ENCODE data around the gene MEGF10.
"Not testable (repeated sequence)": the region's sequence is repeated elsewhere in the genome, so short reads cannot be mapped to it uniquely, and the experiment has no call there.

MEGF10 gene

GRCh38 chr5:127296894-127297293, 6.3 kb downstream of the MEGF10 start:
- not testable (repeated sequence) for H3K27ac ChIP-seq (ENCODE audit: low read depth, low read length); H3K36me3 ChIP-seq (ENCODE audit: control insufficient read depth in 5 of 5, insufficient read depth in 5 of 5, low read length in 5 of 5); H3K27me3 ChIP-seq (ENCODE audit: control insufficient read depth in 5 of 5, insufficient read depth in 4 of 5, low read length in 5 of 5); H3K9ac ChIP-seq (ENCODE audit: low read length in 5 of 5); H3K9me3 ChIP-seq (ENCODE audit: control insufficient read depth in 5 of 5, low read length in 5 of 5); H3K4me3 ChIP-seq (ENCODE audit: low read depth in 1 of 5, low read length in 5 of 5); H3K4me1 ChIP-seq (ENCODE audit: control insufficient read depth in 5 of 5, insufficient read depth in 5 of 5, low read length in 5 of 5)

DNA sequence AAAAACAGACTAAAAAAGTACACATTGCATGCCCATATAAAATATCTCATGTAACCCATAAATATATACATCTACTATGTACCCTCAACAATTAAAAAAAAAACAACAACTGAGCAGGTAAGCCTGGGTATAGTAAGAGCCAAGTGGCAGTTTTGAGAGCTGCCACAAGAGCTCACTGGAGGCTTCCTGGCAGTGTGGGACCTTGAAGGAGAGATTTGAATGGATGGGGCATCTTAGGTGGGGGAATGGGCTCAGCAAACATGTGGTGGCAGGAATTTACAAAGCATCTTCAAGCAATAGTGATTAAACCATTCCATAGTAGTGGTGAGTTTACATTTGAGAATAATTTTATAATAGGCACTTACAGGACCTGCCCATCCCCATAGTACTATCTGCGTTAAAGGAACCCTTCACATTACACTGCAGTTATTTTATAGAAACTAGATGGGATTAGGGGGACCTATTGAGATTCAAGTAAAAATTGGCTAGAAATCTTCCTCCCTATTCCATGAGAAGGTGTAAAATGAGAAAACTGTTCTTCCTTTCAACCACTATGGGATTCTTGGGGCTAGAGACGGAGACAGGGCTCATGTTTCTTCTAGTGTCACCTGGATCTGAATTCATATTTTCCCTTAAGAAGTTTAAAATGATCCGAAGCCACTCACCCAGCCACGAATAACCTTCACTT, 6.9 kb downstream of the MEGF10 start:
- Histone ChIP-seq H3K4me1 (ENCODE audit: control insufficient read depth in 5 of 5, insufficient read depth in 5 of 5, low read length in 5 of 5) (no peaks in the 10 kb centered on the region), H3K9me3 (ENCODE audit: control insufficient read depth in 5 of 5, low read length in 5 of 5) (no peaks in the 10 kb centered on the region), H3K9ac (ENCODE audit: low read length in 5 of 5) (no peak overlapping the region), H3K27me3 (ENCODE audit: control insufficient read depth in 5 of 5, insufficient read depth in 4 of 5, low read length in 5 of 5) (peaks cover 0 to 3% (median 0%) of the 10 kb centered on the region in 5 donors), H3K36me3 (ENCODE audit: control insufficient read depth in 5 of 5, insufficient read depth in 5 of 5, low read length in 5 of 5) (no peaks in the 10 kb centered on the region), H3K27ac (ENCODE audit: low read depth, low read length) (no peak overlapping the region), H3K4me3 (ENCODE audit: low read depth in 1 of 5, low read length in 5 of 5) (no peak overlapping the region)

GRCh38 chr5:127298036-127298429, 7.4 kb downstream of the MEGF10 start:
- H3K27ac ChIP-seq (ENCODE audit: low read depth, low read length) = no peak overlapping the region
- no peaks in the 10 kb centered on the region for H3K4me1 ChIP-seq (ENCODE audit: control insufficient read depth in 5 of 5, insufficient read depth in 5 of 5, low read length in 5 of 5)
- H3K36me3 ChIP-seq (ENCODE audit: control insufficient read depth in 5 of 5, insufficient read depth in 5 of 5, low read length in 5 of 5) = no peaks in the 10 kb centered on the region
- H3K27me3 ChIP-seq (ENCODE audit: control insufficient read depth in 5 of 5, insufficient read depth in 4 of 5, low read length in 5 of 5) = peaks cover 0 to 3% (median 0%) of the 10 kb centered on the region in 5 donors
- no peak overlapping the region for H3K9ac ChIP-seq (ENCODE audit: low read length in 5 of 5)
- no peaks in the 10 kb centered on the region for H3K9me3 ChIP-seq (ENCODE audit: control insufficient read depth in 5 of 5, low read length in 5 of 5)
- H3K4me3 ChIP-seq (ENCODE audit: low read depth in 1 of 5, low read length in 5 of 5) = no peak overlapping the region

GRCh38 chr5:127298656-127299055, 8.1 kb downstream of the MEGF10 start:
- Histone ChIP-seq H3K36me3 (ENCODE audit: control insufficient read depth in 5 of 5, insufficient read depth in 5 of 5, low read length in 5 of 5) (no peaks in the 10 kb centered on the region), H3K27me3 (ENCODE audit: control insufficient read depth in 5 of 5, insufficient read depth in 4 of 5, low read length in 5 of 5) (peaks cover 0 to 2% (median 0%) of the 10 kb centered on the region in 5 donors), H3K9me3 (ENCODE audit: control insufficient read depth in 5 of 5, low read length in 5 of 5) (no peaks in the 10 kb centered on the region), H3K4me3 (ENCODE audit: low read depth in 1 of 5, low read length in 5 of 5) (no peak overlapping the region), H3K9ac (ENCODE audit: low read length in 5 of 5) (no peak overlapping the region), H3K4me1 (ENCODE audit: control insufficient read depth in 5 of 5, insufficient read depth in 5 of 5, low read length in 5 of 5) (no peaks in the 10 kb centered on the region), H3K27ac (ENCODE audit: low read depth, low read length) (no peak overlapping the region)

DNA sequence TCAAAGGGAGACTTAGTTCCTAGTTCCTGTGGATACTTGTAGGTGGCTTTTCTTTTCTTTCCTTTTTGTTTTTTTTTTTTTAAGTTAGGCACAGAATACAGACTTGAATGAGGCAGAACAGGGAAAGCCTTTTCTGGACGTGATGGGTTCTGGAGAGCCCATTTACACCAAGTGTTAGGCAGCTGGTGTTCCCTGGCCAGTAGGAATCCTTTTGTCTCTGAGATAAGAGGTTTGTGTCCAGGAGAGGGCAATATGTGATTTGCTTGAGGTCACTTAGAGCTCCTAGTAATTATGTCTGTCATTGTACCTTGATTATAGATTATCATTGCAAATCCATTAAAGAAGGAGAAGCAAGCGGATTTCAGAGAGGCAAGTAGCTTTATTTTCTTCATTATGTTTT, 9.1 kb downstream of the MEGF10 start:
- H3K27ac ChIP-seq (ENCODE audit: low read depth, low read length) = no peak overlapping the region
- H3K4me1 ChIP-seq (ENCODE audit: control insufficient read depth in 5 of 5, insufficient read depth in 5 of 5, low read length in 5 of 5) = no peaks in the 10 kb centered on the region
- no peak overlapping the region for H3K9ac ChIP-seq (ENCODE audit: low read length in 5 of 5)

GRCh38 chr5:127302509-127302908, 11.9 kb downstream of the MEGF10 start:
- Histone ChIP-seq H3K27me3 (ENCODE audit: control insufficient read depth in 5 of 5, insufficient read depth in 4 of 5, low read length in 5 of 5) (no peaks in the 10 kb centered on the region), H3K4me3 (ENCODE audit: low read depth in 1 of 5, low read length in 5 of 5) (no peak overlapping the region), H3K36me3 (ENCODE audit: control insufficient read depth in 5 of 5, insufficient read depth in 5 of 5, low read length in 5 of 5) (no peaks in the 10 kb centered on the region), H3K9me3 (ENCODE audit: control insufficient read depth in 5 of 5, low read length in 5 of 5) (no peaks in the 10 kb centered on the region), H3K27ac (ENCODE audit: low read depth, low read length) (no peak overlapping the region), H3K9ac (ENCODE audit: low read length in 5 of 5) (no peak overlapping the region), H3K4me1 (ENCODE audit: control insufficient read depth in 5 of 5, insufficient read depth in 5 of 5, low read length in 5 of 5) (no peaks in the 10 kb centered on the region)

More for the DNA sequence above, 9.1 kb downstream of the MEGF10 start:
- H3K9me3 ChIP-seq (ENCODE audit: control insufficient read depth in 5 of 5, low read length in 5 of 5) = no peaks in the 10 kb centered on the region
- no peaks in the 10 kb centered on the region for H3K27me3 ChIP-seq (ENCODE audit: control insufficient read depth in 5 of 5, insufficient read depth in 4 of 5, low read length in 5 of 5)
- H3K4me3 ChIP-seq (ENCODE audit: low read depth in 1 of 5, low read length in 5 of 5) = no peak overlapping the region
- H3K36me3 ChIP-seq (ENCODE audit: control insufficient read depth in 5 of 5, insufficient read depth in 5 of 5, low read length in 5 of 5) = no peaks in the 10 kb centered on the region

DNA sequence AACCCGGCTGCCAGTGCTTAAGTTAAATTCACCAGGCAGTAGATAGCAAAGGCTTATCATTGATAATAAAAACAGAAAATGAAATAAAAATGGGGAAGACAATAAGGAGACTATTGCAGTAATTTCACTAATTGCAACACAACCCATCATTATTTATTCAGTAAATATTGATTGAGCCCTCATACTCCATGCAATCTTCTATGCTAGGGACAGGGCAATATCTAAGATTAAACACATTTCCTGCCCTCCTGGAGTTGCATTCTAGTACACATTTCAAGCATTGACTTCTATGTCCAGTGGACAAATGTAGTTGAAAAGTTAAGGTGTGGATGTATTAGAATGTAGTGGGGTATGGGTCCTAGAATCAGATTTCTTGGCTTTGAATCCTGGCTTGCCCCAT, 12.8 kb downstream of the MEGF10 start:
- Histone ChIP-seq H3K4me1 (ENCODE audit: control insufficient read depth in 5 of 5, insufficient read depth in 5 of 5, low read length in 5 of 5) (no peaks in the 10 kb centered on the region), H3K4me3 (ENCODE audit: low read depth in 1 of 5, low read length in 5 of 5) (no peak overlapping the region), H3K36me3 (ENCODE audit: control insufficient read depth in 5 of 5, insufficient read depth in 5 of 5, low read length in 5 of 5) (no peaks in the 10 kb centered on the region), H3K9ac (ENCODE audit: low read length in 5 of 5) (no peak overlapping the region), H3K27me3 (ENCODE audit: control insufficient read depth in 5 of 5, insufficient read depth in 4 of 5, low read length in 5 of 5) (no peaks in the 10 kb centered on the region), H3K27ac (ENCODE audit: low read depth, low read length) (no peak overlapping the region), H3K9me3 (ENCODE audit: control insufficient read depth in 5 of 5, low read length in 5 of 5) (no peaks in the 10 kb centered on the region)

DNA sequence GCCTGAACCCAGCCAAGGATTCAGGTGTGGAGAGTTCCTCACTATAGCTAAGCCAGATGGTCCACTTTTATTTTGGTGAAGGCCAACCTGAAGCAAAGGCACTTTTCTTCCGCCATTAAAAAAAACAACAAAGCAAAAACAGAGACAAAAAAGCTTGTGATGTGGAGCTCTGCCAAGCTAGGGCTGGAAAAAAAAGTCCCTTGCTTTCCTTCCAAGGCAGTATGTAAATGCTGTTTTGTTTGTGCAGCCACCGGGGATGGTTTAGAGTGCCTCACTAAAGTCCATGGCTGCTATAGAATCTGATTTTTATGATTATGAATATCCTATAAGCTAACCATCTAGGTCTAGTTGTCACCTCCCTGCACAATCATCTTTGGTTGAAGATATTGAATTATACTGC, 14.9 kb downstream of the MEGF10 start:
- Histone ChIP-seq H3K4me3 (ENCODE audit: low read depth in 1 of 5, low read length in 5 of 5) (no peak overlapping the region), H3K9ac (ENCODE audit: low read length in 5 of 5) (no peak overlapping the region), H3K9me3 (ENCODE audit: control insufficient read depth in 5 of 5, low read length in 5 of 5) (no peaks in the 10 kb centered on the region), H3K27ac (ENCODE audit: low read depth, low read length) (no peak overlapping the region), H3K27me3 (ENCODE audit: control insufficient read depth in 5 of 5, insufficient read depth in 4 of 5, low read length in 5 of 5) (no peaks in the 10 kb centered on the region), H3K4me1 (ENCODE audit: control insufficient read depth in 5 of 5, insufficient read depth in 5 of 5, low read length in 5 of 5) (no peaks in the 10 kb centered on the region), H3K36me3 (ENCODE audit: control insufficient read depth in 5 of 5, insufficient read depth in 5 of 5, low read length in 5 of 5) (no peaks in the 10 kb centered on the region)

DNA sequence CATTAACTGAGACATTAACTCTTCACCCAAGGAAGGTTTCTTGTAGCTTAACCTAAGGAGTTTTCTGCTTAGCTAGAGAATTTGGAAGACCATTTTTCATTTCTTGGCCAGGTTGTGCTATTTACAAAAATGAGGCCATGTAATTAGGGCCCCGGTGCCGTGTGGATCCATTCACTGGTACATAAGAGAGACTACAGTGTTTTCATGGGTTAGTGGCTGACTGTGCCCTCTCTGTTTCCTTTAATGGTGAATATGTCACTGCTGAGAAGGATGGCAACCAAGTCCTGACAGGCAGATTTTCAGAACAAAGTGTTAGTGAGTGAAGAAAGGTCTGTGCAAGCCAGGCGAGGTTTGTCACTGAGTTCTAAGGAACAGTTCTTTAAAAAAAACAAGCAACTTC, 15.4 kb downstream of the MEGF10 start:
- Histone ChIP-seq H3K9ac (ENCODE audit: low read length in 5 of 5) (no peak overlapping the region), H3K4me3 (ENCODE audit: low read depth in 1 of 5, low read length in 5 of 5) (no peak overlapping the region), H3K27me3 (ENCODE audit: control insufficient read depth in 5 of 5, insufficient read depth in 4 of 5, low read length in 5 of 5) (no peaks in the 10 kb centered on the region), H3K36me3 (ENCODE audit: control insufficient read depth in 5 of 5, insufficient read depth in 5 of 5, low read length in 5 of 5) (no peaks in the 10 kb centered on the region), H3K27ac (ENCODE audit: low read depth, low read length) (no peak overlapping the region), H3K4me1 (ENCODE audit: control insufficient read depth in 5 of 5, insufficient read depth in 5 of 5, low read length in 5 of 5) (no peaks in the 10 kb centered on the region), H3K9me3 (ENCODE audit: control insufficient read depth in 5 of 5, low read length in 5 of 5) (no peaks in the 10 kb centered on the region)

DNA sequence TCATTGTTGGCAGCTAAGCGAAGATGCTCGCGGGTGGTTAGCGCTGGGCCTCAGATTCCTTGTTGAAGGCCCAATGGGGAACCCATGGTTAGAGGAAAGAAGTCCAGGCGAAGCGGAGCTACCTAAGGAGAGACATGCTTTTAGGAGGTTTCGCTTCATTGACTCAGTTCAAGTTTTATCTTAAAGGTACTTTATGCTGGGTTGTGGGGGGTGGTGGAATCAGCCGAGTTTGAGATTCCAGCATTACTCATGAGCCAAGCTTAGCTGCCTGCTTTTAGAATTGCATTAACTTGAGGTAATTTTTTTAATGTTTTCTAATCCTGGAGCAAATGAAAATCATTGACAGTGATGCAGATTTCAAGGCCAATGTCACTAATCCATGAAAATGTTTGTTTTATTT, 16.1 kb downstream of the MEGF10 start:
- Histone ChIP-seq H3K9ac (ENCODE audit: low read length in 5 of 5) (no peak overlapping the region), H3K4me3 (ENCODE audit: low read depth in 1 of 5, low read length in 5 of 5) (no peak overlapping the region), H3K27ac (ENCODE audit: low read depth, low read length) (no peak overlapping the region), H3K36me3 (ENCODE audit: control insufficient read depth in 5 of 5, insufficient read depth in 5 of 5, low read length in 5 of 5) (no peaks in the 10 kb centered on the region), H3K4me1 (ENCODE audit: control insufficient read depth in 5 of 5, insufficient read depth in 5 of 5, low read length in 5 of 5) (no peaks in the 10 kb centered on the region), H3K27me3 (ENCODE audit: control insufficient read depth in 5 of 5, insufficient read depth in 4 of 5, low read length in 5 of 5) (no peaks in the 10 kb centered on the region), H3K9me3 (ENCODE audit: control insufficient read depth in 5 of 5, low read length in 5 of 5) (no peaks in the 10 kb centered on the region)

- no peaks in the 10 kb centered on the region for H3K36me3 ChIP-seq (ENCODE audit: control insufficient read depth in 5 of 5, insufficient read depth in 5 of 5, low read length in 5 of 5)
- H3K4me3 ChIP-seq (ENCODE audit: low read depth in 1 of 5, low read length in 5 of 5) = no peak overlapping the region
- no peaks in the 10 kb centered on the region for H3K4me1 ChIP-seq (ENCODE audit: control insufficient read depth in 5 of 5, insufficient read depth in 5 of 5, low read length in 5 of 5)
- H3K9ac ChIP-seq (ENCODE audit: low read length in 5 of 5) = no peak overlapping the region
- no peak overlapping the region for H3K27ac ChIP-seq (ENCODE audit: low read depth, low read length)
- H3K9me3 ChIP-seq (ENCODE audit: control insufficient read depth in 5 of 5, low read length in 5 of 5) = no peaks in the 10 kb centered on the region
- H3K27me3 ChIP-seq (ENCODE audit: control insufficient read depth in 5 of 5, insufficient read depth in 4 of 5, low read length in 5 of 5) = no peaks in the 10 kb centered on the region
Observed at GRCh38 chr5:127307868-127308267, 17.3 kb downstream of the MEGF10 start.

Measured in subcutaneous abdominal adipose tissue (tissue), 5 donors.